Measurements from ENCODE around the gene USF2. TPM values are rescaled to one million over a fixed set of nuclear protein-coding genes. Genes with fewer than 3 reads are reported as not detected.
"Not testable (repeated sequence)": the region's sequence is repeated elsewhere in the genome, so short reads cannot be mapped to it uniquely, and the experiment has no call there.

USF2 gene
- total RNA-seq, 2 donors from 2014 or later = 78.9 to 88.0 TPM

DNA sequence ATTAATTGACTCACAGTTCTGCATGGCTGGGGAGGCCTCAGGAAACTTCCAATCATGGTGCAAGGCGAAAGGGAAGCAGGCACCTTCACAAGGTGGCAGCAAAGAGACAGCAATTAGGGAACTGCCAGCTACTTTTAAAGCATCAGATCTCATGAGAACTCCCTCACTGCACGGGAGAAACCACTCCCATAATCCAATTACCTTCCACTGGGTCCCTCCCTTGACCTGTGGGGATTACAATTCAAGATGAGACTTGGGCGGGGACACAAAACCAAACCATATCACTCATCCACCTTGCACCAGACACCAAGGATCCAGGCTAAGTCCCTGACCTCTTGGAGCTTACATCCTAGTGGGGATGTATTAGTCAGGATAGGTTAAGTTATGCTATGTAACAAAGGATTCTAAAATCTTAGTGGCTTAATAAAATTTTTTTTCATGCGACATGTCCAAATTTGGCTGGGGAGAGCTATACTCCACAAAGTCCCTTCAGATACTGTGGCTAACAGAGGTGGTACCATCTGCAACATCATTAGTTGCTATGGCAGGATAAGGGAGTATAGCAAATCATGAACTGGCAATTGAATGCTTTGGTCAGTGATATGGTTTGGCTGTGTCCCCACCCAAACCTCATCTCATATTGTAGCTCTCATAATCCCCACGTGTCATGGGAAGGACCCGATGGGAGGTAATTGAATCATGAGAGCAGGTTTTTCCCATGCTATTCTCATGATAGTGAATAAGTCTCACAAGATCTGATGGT is 31.9 kb upstream of the USF2 start:
- peak; percentile 24 for DNase-seq (ENCODE audit: low spot score)
- intact Hi-C loops (cut with DNase I) = loop anchor here in 1 of 2 donors (2.0 kb wide), 1 partner anchor 58 kb away; no protein-coding TSS in a partner anchor

DNA sequence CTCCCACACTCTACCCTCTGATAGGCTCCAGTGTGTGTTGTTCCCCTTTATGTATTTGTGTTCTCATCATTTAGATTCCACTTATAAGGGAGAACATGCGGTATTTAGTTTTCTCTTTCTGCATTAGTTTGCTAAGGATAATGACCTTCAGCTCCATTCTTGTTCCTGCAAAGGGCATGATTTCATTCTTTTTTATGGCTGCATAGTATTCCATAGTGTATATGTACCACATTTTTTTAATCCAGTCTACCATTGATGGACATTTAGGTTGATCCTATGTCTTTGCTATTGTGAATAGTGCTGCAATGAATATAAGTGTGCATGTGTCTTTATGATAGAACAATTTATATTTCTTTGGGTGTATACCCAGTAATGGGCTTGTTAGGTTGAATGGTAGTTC is 29.2 kb upstream of the USF2 start:
- DNase-seq (ENCODE audit: low spot score); intact Hi-C loops (cut with DNase I): not testable (repeated sequence)

DNA sequence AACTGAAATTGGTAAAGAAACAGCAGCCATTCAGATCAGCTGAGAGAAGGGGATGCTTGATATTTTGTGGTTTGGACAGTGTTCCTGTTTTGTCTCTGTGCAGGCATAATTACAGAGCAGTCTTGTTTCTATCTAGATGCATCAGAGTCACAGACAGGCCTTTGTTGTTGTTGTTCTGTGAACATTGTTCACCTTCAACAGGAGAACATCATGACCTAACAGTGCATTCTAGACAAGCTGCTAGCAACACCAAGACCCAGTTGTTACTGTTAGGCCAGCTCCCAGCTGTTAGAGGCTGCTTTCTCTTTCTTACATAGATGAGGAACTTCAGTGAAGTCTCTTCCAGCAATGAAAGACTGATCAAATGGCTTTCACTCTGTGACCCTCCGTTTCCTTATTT is 28.4 kb upstream of the USF2 start:
- intact Hi-C loops (cut with DNase I) = no loop called here
- DNase-seq (ENCODE audit: low spot score) = no peak

DNA sequence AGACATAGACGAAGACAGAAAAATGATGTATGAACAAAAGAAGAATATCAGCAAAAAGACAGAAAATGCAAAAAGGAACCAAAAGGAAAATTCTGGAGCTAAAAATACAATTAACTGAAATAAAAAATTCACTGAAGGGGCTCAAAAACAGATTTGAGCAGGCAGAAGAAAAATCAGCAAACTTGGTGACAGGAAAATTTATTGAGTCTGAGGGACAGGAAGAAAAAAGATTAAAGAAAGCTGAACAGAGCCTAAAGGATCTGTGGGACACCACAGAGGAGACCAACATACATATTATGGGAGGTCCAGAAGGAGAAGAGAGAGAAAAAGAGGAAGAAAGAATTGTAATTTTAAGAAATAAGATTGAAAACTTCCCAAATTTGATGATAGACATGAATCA is 27.3 kb upstream of the USF2 start:
- intact Hi-C loops (cut with DNase I) = no loop called here
- no peak for DNase-seq (ENCODE audit: low spot score)

DNA sequence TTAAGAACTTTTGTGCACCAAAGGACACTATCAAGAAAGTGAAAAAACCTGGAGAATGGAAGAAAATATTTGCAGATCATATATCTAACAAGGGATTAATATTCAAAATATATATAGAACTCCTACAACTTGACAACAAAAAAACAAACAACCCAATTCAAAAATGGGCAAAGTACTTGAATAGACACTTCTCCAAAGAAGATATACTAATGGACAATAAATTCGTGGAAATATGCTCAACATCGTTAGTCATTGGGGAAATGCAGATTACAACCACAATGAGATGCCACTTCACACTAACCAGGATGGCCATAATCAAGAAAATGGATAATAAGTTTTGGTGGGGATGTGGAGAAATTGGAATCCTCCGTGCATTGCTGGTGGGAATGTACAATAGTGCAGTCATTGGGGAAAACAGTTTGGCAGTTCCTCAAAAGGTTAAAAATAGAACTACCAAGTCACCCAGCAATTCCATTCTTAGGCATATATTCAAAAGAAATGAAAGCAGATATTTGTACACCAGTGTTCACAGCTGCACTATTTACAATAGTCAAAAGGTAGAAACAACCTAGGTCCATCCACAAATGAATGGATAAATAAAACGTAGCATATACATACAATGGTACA is 22.2 kb upstream of the USF2 start:
- no peak for DNase-seq (ENCODE audit: low spot score)
- intact Hi-C loops (cut with DNase I) = no loop called here

DNA sequence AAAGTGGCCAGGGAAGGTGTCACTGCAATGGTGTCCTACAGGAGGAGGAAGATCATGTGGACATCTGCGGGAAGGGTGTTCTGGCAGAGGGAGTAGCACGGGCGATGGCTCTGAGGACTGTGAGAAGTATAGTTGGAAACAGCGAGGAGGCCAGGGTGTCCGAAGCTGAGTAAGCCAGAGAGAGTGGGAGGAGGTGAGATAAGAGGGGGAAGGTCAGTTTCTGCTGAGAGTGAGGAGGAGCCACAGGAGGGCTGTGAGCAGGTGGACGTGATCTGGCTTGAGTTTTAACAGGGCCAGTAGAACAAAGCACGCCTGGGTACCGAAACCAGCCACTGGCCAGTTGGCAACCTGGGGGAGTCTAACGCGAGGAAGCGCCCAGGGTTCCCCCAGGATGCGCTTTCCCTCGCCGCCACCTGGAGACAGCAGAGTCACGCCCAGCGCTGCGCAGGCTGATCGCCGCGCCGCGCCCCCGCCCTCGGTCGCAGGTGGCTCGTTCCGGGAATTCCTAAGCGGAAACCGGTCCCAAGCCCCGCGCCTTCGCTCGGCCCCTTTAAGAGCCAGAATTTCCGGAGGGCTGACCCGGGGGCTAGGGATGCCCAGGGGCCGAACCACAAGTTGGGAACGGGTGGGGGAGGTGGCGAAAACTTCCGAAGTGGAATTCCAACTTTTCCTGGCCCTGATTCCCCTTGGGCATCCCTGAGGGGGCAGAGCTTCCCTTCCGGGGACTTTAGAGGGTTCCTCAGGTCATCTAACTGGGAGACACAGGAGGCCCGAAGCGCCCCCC is 21.0 kb upstream of the USF2 start:
- DNase-seq (ENCODE audit: low spot score) = peak; percentile 80
- intact Hi-C loops (cut with DNase I) = no loop called here

DNA sequence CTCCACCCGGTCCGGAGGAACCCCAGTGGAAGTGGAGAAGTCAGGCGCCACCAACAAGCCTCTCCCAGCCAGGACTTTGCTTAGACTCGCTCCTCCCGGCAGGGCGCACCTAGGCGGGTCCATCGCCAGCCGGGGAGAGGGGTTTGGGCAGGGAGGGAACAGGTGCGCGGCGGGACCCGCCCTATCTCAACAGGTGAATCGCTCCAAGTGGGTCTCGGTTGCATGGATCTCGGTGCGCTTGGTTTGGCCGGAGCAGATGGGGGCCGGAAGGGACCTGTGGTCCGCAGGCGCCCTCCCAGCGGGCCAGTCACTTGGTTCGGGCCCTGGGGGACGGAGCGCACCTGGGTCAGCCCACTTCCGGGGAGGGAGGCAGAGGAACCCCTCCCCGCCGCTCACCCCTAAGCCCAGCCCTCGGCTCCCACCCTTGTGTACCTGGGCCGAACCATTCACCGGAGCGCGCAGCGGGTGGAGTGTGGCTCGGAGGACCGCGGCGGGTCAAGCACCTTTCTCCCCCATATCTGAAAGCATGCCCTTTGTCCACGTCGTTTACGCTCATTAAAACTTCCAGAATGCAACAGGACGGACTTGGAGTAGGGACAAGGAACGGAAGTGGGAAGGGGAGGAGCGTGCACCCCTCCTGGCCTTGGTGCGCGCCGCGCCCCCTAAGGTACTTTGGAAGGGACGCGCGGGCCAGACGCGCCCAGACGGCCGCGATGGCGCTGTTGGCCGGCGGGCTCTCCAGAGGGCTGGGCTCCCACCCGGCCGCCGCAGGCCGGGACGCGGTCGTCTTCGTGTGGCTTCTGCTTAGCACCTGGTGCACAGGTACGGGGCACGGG is 20.2 kb upstream of the USF2 start, which contains the start of gene LSR:
TSS of gene LSR (plus strand) at position 693 of the 836 bp plus-strand sequence. CDS start at position 714, 21 bp downstream.
- peak; percentile 82 for DNase-seq (ENCODE audit: low spot score)
- intact Hi-C loops (cut with DNase I) = no loop called here

DNA sequence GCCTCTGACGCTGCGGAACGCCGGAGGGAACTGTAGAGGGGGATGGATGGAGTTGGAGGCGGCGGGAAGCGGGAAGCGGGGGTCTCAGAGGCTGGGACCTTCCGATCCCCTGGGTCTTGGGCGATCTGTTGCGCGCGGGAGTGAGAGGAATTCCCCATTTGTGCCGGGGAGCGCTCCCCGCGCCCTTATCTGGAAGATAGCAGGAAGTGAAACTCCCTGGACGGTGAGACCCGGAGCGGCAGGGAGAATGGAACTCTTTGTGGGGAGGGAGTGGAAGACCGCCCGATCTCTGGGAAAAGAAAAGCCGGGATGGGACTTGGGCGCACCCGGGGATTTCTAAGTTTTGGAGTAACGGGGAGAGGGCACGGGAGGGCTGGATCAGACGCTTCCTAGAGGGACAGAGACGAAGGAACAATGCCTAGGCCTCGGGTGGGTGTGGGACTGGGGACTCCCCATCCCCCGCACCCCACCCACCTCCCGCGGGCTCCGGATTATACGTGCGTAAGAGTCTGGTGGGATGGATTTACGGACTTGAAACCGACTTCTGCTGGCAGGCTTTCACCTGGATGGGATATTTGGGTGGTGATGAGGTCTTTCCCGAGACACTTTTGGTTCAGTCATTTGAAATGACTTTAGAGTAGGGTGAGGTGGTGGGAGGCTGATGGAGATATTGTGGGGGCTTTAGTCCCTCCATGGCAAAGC is 19.5 kb upstream of the USF2 start:
- intact Hi-C loops (cut with DNase I) = no loop called here
- peak; percentile 55 for DNase-seq (ENCODE audit: low spot score)

DNA sequence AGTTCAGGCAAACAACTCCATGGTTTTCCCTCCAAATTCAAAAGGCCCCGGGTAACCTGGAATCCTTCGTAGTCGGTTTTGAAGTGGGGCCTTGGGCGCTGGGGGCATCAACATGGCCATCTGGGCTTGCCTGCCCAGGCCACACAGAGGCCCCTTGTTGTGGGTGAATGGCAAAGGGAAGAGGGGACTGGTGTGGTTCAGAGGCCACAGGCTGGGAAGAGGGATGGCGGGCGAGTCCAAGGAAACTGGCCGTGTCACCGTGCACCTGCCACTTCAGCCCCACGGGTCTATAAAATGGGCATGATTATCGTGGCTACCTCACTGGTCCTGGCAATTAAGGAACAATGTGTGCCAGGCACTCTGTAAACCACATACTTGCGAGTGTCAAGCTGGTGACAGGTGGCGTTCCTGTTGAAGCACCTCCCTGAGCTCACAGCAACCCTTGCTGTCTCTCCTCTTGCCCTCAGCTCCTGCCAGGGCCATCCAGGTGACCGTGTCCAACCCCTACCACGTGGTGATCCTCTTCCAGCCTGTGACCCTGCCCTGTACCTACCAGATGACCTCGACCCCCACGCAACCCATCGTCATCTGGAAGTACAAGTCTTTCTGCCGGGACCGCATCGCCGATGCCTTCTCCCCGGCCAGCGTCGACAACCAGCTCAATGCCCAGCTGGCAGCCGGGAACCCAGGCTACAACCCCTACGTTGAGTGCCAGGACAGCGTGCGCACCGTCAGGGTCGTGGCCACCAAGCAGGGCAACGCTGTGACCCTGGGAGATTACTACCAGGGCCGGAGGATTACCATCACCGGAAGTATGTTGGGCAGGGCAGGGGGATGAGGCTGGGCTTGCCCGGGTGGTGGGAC is 18.7 kb upstream of the USF2 start:
- intact Hi-C loops (cut with DNase I) = no loop called here
- peak; percentile 62 for DNase-seq (ENCODE audit: low spot score)

DNA sequence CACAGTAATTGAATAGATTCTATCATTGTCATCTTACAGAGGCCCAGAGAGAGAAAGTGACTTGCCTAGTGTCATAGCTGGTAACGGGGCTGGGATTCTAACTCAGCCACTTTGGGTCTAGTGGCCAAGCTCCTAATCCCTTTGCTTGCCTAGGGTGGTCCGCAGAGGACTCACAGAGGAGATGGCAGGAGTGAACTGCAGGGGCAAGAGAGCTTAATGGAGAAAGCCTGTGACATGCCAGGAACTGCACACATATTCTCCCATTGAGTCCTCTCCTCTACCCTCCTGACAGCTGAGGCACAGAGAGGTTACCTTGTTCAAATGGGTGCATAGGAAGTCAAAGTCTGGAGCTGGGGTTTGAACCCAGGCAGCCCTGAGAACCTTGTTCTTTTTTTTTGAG is 17.3 kb upstream of the USF2 start:
- intact Hi-C loops (cut with DNase I) = no loop called here
- DNase-seq (ENCODE audit: low spot score) = peak; percentile 16

DNA sequence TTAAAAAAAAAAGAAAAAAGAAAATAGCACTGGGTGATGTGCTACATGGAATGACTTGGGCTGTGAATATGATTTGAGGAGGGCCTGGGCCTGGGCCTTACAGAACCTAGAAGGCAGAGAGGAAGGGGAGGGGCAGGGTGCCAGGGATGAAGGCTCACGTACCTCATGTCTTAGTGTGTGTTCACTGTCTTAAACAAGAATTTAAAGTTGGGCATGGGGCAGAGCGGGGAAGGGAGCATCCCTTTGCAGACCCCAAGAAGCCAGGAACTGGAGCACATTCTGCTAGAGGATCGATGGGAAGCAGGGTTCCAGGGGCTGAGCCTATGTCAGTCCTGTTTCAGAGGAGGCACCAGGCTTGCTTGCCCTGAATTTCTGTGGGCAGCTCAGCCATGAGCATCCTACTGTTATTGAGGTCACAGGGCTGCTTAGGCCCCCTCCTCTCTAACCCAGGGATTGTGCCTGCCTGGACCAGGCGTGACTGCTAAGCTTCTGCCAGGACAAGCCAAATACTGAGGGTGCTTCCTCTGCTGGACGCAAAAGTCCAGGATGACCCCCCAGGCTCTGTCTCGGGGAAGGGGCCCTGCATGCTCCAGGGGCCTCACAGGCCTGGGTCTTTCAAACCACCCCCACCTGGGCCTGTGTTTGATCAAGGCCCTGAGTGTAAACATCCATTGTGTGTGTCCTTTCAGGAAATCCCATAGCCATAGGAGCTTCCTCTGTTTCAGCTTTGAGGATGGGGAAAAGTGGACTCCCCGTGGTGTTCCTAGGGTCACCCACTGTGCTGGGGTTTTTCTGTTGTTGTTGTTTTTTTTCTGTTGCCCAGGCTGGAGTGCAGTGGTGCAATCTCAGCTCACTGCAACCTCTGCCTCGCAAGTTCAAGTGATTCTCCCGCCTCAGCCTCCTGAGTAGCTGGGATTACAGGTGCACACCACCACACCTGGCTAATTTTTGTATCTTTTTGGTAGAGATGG is 15.2 kb upstream of the USF2 start:
- intact Hi-C loops (cut with DNase I) = no loop called here
- DNase-seq (ENCODE audit: low spot score) = peak; percentile 50

DNA sequence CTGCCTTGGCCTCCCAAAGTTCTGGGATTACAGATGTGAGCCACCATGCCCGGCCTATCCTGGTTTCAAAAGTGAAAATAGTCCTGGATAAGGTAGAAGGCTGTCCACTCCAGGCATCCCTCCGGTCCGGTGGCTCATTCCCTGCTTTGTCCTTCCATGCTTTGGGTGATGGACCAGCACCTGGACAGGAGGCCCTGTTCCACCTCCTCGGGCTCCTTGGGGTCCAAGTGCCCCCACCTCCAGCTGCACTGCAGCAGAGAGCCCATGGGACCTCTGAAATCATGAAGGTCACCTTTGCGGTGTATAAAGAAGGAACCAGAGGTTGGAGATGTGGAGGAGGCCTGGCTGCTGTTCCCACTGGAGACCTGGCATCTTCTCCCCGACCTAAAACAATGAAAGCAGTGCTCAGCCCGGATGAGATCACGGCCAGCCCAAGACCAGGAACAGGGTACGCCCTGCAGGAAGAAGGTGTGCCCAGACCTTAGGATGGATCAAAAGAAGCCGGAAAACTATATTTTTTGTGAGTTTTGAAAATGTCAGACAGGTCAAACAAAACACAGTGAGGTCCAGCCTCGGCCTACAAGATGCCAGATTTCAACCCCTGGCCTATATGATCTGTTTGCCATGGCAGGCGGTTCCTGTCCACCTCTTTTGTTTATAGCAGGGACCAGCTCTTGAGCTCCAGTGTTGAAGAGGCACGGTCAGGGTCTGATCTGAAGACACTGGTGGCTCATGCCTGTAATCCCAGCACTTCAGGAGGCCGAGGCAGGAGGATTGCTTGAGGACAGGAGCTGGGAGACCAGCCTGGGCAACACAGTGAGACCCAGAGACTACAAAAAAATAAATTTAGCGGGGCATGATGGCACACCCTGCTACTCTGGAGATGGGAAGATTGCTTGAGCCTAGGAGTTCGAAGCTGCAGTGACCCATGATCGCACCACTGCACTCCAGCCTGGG is 14.1 kb upstream of the USF2 start:
- DNase-seq (ENCODE audit: low spot score) = peak; percentile 55
- intact Hi-C loops (cut with DNase I) = loop anchor here in 1 of 2 donors (5.0 kb wide), 1 partner anchor 1737 kb away; no protein-coding TSS in a partner anchor

DNA sequence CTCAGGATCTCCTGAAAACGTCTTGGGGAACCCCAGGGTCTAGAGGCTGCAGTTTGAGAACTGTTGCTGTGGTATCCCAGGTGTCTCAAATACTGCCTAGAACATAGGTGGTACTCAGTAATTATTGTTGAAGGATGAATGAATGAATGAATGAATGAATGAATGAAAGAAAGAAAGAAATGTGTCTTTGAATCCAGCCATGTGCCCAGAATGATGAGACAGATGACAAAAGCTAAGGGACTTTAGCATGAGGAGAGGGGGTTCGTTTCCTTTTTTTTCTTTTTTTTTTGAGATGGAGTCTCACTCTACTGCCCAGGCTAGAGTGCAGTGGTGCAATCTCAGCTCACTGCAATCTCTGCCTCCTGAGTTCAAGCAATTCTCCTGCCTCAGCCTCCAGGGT is 12.2 kb upstream of the USF2 start:
- intact Hi-C loops (cut with DNase I) = loop anchor here in 1 of 2 donors (5.0 kb wide), 1 partner anchor 1739 kb away; no protein-coding TSS in a partner anchor
- DNase-seq (ENCODE audit: low spot score) = no peak

DNA sequence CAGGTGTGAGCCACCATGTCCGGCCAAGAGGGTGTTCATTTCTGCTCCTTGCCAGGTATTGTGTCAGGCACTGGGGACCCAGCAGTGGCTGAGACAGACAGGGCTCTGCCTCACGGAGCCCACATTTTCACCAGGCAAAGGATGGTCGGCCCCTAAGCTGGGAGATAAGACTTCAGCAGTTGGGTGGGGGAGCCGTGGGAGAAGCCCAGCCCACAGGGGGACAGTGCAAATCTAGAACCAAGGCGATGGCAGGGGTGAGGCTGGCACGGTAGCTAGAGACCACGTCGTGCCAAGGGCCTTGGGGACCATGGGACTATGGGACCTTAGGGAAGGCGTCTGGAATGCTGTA is 11.7 kb upstream of the USF2 start:
- peak; percentile 30 for DNase-seq (ENCODE audit: low spot score)
- intact Hi-C loops (cut with DNase I) = loop anchor here in 1 of 2 donors (5.0 kb wide), 1 partner anchor 1740 kb away; no protein-coding TSS in a partner anchor

DNA sequence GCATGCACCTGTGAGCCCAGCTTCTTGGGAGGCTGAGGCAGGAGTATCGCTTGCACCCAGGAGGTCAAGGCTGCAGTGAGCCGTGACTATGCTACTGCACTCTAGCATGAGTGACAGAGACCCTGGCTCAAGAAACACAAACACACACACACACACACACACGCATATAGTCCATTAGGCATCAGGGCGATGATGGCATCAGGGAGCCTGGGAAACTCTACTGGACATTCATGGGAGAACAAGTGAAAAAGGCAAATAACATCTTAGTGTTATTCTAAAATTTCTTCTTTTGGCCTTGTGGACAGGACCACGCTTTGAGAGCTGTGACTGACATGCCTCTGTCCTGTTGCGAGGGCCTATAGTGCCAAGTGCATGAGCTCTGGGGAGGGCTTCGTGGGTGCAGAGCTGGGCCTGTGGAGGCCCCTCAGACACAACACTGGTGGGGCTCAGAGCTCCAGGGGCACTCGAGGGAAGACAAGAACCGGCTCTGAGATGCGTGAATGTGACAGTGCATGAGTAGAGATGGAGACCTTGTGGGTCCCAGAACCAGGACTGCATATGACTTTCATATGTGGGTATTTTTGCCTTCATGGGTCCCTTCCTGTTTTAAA is 8.0 kb upstream of the USF2 start:
- intact Hi-C loops (cut with DNase I) = loop anchor here in 1 of 2 donors (10.0 kb wide), 1 partner anchor 116 kb away; the partner anchor contains the start of gene FXYD7
- DNase-seq (ENCODE audit: low spot score) = peak; percentile 40

Data from posterior vena cava (tissue), 2 donors.